ENCODE results near the gene EEPD1.

GRCh38 chr7:36141351-36141750 lies 11.7 kb upstream of the EEPD1 start:
- TF ChIP-seq POLR2A (IDR thresholded peaks at IDR 0.05) = no peak
- TF ChIP-seq CTCF (IDR thresholded peaks at IDR 0.05) = no peak
